Adrenal gland (tissue), 12 donors: Measurements from ENCODE around the gene THNSL1. TPM values are rescaled to one million over a fixed set of nuclear protein-coding genes. Genes with fewer than 3 reads are reported as not detected.

Source experiments
- DNase-seq, 7 donors: peaks; one replicate each; pipeline ENCODE4 v3.0.0-alpha.2; 2019 to 2020
- H3K27ac ChIP-seq, 5 donors: fragments of 200-600 bp; sonication (generic) in 4 of 5; 1 replicate in 3 of 5; 2 replicates in 2 of 5; pipeline versions ENCODE4 v1.5.1 to v1.8.0; 2016 to 2020; ENCODE audit warnings: mild to moderate bottlenecking in 1 of 5
- H3K27me3 ChIP-seq: fragments of 200-600 bp; 2 replicates; pipeline ENCODE4 v1.8.0; 2021
- H3K36me3 ChIP-seq, 2 donors: fragments of 200-600 bp; replicated peaks in 1 of 2; 1 replicate in 1 of 2; 2 replicates in 1 of 2; pipeline versions ENCODE4 v1.5.1 to v1.8.0; 2018 to 2022
- H3K4me1 ChIP-seq, 2 donors: fragments of 200-600 bp; replicated peaks in 1 of 2; 1 replicate in 1 of 2; 2 replicates in 1 of 2; pipeline versions ENCODE4 v1.5.1 to v1.8.0; 2018 to 2021
- H3K4me3 ChIP-seq, 4 donors: fragments of 200-600 bp; sonication (generic) in 3 of 4; one replicate each; pipeline ENCODE4 v1.5.1; 2016 to 2018
- H3K9me3 ChIP-seq, 3 donors: fragments of 200-600 bp; sonication (generic) in 1 of 3; replicated peaks in 1 of 3; 1 replicate in 2 of 3; 2 replicates in 1 of 3; pipeline versions ENCODE4 v1.5.1 to v1.8.0; 2016 to 2021
- POLR2A ChIP-seq, 2 donors: fragments of 450-650 bp; IDR thresholded peaks; one replicate each; pipeline ENCODE4 v1.6.1; 2017; ENCODE audit warnings: antibody characterized with exemption in 2 of 2, mild to moderate bottlenecking in 2 of 2, moderate library complexity in 1 of 2
- WGBS, 4 donors: extraction: QIAGEN DNeasy Blood & Tissue Kit in 2 of 4; methylation state at CpG; one replicate each; pipeline versions ENCODE4 v1.1.5 to v1.1.7; 2013 to 2017; 5-methylcytosine and 5-hydroxymethylcytosine counted together
- intact Hi-C, 2 donors: fragments of 100-400 bp; cut with DNase I; formaldehyde crosslinking; loops; one replicate each; pipeline versions ENCODE4 v1.14.1 to v1.15.0; 2022 to 2023
- polyA plus RNA-seq, 3 donors: library from polyadenylated mRNA; stranded (reverse); fragments of 200-250 nt in 2 of 3; fragments of 350-450 nt in 1 of 3; fragmentation: Illumina TruSeq in 1 of 3; extraction: RNeasy Lipid Tissue Mini Kit (QIAGEN cat#74804) in 1 of 3; gene quantifications; one replicate each; pipeline ENCODE4 v1.2.3, GENCODE V29; 2013 to 2014
- total RNA-seq, 9 donors: library from RNA; depleted of rRNA in 4 of 9; stranded (reverse); fragments of >200 nt in 4 of 9; fragments of 120-200 nt in 1 of 9; fragmentation: NEBNext Ultra II Directional in 1 of 9; extraction: Animal tissue kit (Norgen Biotek cat#: 25700) in 1 of 9; gene quantifications; one replicate each; pipeline versions ENCODE4 v1.1.0 to v1.2.4, GENCODE V29; 2013 to 2023
- TF ChIP-seq, protein P1 (sequence below), 6 experiments: fragments of 450-650 bp in 4 of 6; fragments of 200-600 bp in 2 of 6; sonication (generic) in 1 of 6; IDR thresholded peaks; 1 replicate in 5 of 6; 2 replicates in 1 of 6; pipeline versions ENCODE4 v1.5.1 to v1.8.0; 2016 to 2021; ENCODE audit warnings: antibody characterized with exemption in 6 of 6, mild to moderate bottlenecking in 2 of 6, moderate library complexity in 1 of 6
- donor health status: healthy with polysubstance abuse.
- donor health status: Bipolar disorder and iron deficiency.
- donor health status: DM: yes; HTN: yes; CAD: no.
- donor health status: DM: no; HTN: no; CAD: no.
- donor health status: DM: no; HTN: no; CAD: no.
- donor health status: DM: yes; HTN: yes; CAD: no.

The THNSL1 gene
- total and polyA plus RNA-seq, 12 donors: 3.3 to 14.9 (median 5.3) TPM

DNA sequence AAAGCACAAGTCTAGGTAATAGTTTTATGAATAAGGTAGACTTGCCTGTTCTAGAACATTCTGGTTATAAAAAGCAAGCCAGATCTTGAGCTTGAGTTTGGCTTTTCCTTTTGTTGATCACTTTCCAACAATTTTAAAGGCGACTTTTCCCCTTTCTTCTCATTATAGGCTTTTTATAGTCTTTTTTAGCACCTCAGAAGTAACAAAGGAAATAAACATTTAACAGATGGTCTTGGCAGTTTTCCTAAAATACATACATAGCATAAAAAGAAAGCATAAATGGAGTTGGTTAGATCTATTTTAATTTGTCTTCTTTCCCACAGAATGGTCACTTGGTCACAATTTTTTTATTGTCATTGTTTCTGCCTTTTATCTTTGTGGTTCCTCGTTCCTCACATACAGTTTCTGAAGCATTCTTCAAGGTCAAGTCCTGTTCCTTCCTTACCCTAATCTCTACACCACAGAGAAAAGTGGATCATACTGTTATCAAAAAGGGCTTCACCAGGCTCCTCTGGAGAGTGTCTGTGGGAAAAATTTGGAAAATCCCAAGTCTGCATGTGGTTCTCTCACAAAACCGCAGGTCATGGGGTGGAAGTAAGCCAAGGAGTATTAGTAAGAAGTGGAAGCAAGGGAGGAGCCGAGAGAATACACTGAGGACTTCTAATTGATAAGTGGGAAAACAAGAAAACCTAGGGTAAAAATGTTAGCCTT lies 31.3 kb downstream of the THNSL1 start:
- Histone ChIP-seq H3K27me3 (no peaks in the 10 kb centered on the region), H3K36me3 (no peaks in the 10 kb centered on the region), H3K4me1 (no peaks in the 10 kb centered on the region), H3K4me3 (no peak overlapping the region), H3K27ac (no peak overlapping the region), H3K9me3 (no peaks in the 10 kb centered on the region)
- peak in 1 of 7 donors; percentile 25 for DNase-seq
- TF ChIP-seq, protein P1, sequence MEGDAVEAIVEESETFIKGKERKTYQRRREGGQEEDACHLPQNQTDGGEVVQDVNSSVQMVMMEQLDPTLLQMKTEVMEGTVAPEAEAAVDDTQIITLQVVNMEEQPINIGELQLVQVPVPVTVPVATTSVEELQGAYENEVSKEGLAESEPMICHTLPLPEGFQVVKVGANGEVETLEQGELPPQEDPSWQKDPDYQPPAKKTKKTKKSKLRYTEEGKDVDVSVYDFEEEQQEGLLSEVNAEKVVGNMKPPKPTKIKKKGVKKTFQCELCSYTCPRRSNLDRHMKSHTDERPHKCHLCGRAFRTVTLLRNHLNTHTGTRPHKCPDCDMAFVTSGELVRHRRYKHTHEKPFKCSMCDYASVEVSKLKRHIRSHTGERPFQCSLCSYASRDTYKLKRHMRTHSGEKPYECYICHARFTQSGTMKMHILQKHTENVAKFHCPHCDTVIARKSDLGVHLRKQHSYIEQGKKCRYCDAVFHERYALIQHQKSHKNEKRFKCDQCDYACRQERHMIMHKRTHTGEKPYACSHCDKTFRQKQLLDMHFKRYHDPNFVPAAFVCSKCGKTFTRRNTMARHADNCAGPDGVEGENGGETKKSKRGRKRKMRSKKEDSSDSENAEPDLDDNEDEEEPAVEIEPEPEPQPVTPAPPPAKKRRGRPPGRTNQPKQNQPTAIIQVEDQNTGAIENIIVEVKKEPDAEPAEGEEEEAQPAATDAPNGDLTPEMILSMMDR (IDR thresholded peaks at IDR 0.05): no peak
- TF ChIP-seq POLR2A (IDR thresholded peaks at IDR 0.05): no peak
- intact Hi-C loops: no loop called here
- 44 to 53% (median 49%) methylated on average over 4 of the region's 4 CpGs for WGBS, 4 donors

GRCh38 chr10:25048450-25048849 lies 32.0 kb downstream of the THNSL1 start:
- no peak overlapping the region for H3K27ac ChIP-seq
- WGBS, 4 donors: 84 to 91% (median 89%) methylated on average over 5 of the region's 5 CpGs
- intact Hi-C loops: no loop called here
- no peak for DNase-seq
- no peaks in the 10 kb centered on the region for H3K4me1 ChIP-seq
- TF ChIP-seq, protein P1 (IDR thresholded peaks at IDR 0.05): no peak
- no peak for TF ChIP-seq POLR2A (IDR thresholded peaks at IDR 0.05)
- H3K27me3 ChIP-seq: no peaks in the 10 kb centered on the region
- no peak overlapping the region for H3K4me3 ChIP-seq
- no peaks in the 10 kb centered on the region for H3K36me3 ChIP-seq
- no peaks in the 10 kb centered on the region for H3K9me3 ChIP-seq

DNA sequence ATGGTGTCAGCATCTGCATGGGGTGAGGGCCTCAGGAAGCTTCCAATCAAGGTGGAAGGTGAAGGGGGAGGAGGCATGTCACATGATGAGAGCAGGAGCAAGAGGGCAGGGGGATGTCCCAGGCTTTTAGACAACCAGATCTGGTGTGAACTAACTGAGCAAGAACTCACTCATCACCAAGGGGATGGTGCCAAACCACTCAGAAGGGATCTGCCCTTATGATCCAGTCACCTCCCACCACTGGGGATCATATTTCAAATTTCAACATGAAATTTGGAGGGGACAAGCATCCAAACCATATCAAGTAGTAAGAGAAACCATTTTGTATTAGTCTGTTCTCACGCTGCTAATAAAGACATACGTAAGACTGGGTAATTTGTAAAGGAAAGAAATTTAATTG lies 33.6 kb downstream of the THNSL1 start:
- no peak overlapping the region for H3K27ac ChIP-seq
- TF ChIP-seq, protein P1 (IDR thresholded peaks at IDR 0.05): no peak
- TF ChIP-seq POLR2A (IDR thresholded peaks at IDR 0.05): no peak
- no peak overlapping the region for H3K4me3 ChIP-seq
- WGBS, 4 donors: 90 to 100% (median 98%) methylated on average over 2 of the region's 2 CpGs
- H3K27me3 ChIP-seq: no peaks in the 10 kb centered on the region
- no peaks in the 10 kb centered on the region for H3K36me3 ChIP-seq
- no peaks in the 10 kb centered on the region for H3K4me1 ChIP-seq
- DNase-seq: no peak
- intact Hi-C loops: no loop called here
- no peaks in the 10 kb centered on the region for H3K9me3 ChIP-seq

DNA sequence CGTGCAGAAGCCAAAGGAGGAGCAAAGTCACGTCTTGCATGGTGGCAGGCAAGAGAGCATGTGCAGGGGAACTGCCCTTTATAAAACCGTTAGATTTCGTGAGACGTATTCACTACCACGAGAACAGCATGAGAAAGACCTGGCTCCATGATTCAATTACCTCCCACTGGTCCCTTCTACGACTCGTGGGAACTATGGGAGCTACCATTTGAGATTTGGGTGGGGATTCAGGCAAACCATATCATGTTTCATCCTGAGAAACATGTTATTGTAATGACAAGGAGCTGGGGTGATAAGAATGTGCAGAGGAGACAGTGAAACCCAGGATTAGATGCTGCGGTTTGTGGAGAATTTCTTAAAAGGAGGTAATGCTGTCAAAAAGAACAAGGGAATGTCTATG lies 34.0 kb downstream of the THNSL1 start:
- Histone ChIP-seq H3K36me3 (no peaks in the 10 kb centered on the region), H3K4me1 (no peaks in the 10 kb centered on the region), H3K9me3 (no peaks in the 10 kb centered on the region), H3K27ac (no peak overlapping the region), H3K27me3 (no peaks in the 10 kb centered on the region), H3K4me3 (no peak overlapping the region)
- DNase-seq: no peak
- intact Hi-C loops: no loop called here
- TF ChIP-seq, protein P1 (IDR thresholded peaks at IDR 0.05): no peak
- TF ChIP-seq POLR2A (IDR thresholded peaks at IDR 0.05): no peak
- 84 to 89% (median 85%) methylated on average over 9 of the region's 9 CpGs for WGBS, 4 donors
